ENCODE results near the gene LZTS2.

The LZTS2 gene

DNA sequence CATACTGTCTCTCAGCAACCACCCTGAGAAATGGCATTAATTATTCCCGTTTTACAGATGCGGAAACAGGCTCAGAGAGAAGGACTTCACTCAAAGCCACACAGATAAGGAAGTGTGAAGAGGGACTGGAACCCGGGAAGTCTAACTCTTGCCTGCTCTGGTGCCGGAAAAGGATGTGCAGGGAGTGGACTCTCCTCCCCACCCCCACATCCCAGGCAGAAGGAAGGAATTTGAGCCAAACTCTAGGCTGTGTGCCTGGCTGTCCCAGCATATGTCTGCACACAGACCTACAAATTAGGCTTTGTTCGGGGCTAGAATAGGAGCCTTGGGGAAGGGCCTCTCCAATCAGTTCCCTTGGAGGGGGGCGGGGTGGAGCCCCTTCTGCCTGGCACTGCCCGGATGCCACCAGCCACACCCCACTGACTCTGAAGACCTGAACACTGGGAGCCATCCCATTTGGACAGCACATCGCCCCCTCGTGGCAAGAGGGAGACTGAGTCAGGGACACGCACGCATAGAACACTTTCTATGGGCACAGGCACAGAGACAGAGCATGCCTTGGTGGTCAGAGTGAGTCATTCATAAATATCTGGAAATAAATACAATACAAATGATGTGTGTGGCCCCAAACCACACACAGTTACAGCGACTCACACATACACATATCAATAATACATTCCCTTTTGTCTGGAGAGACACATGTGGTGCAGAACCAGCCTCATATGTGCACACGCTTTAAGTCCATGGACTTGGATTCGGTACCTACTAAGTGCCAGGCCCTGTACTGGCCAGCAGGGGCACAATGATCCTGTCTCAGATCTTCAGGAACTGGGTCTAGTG lies 13.1 kb downstream of the LZTS2 start (continued):
- no peak for TF ChIP-seq ZNF324 (tag by site-specific recombination; IDR thresholded peaks at IDR 0.05)
- TF ChIP-seq ZSCAN23 (tag by site-specific recombination; IDR thresholded peaks at IDR 0.05), result no peak
- TF ChIP-seq, protein P1, sequence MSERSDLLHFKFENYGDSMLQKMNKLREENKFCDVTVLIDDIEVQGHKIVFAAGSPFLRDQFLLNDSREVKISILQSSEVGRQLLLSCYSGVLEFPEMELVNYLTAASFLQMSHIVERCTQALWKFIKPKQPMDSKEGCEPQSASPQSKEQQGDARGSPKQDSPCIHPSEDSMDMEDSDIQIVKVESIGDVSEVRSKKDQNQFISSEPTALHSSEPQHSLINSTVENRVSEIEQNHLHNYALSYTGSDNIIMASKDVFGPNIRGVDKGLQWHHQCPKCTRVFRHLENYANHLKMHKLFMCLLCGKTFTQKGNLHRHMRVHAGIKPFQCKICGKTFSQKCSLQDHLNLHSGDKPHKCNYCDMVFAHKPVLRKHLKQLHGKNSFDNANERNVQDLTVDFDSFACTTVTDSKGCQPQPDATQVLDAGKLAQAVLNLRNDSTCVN (tag by site-specific recombination; optimal IDR thresholded peaks at IDR 0.05), result peak; percentile 15
- TF ChIP-seq, protein P2, sequence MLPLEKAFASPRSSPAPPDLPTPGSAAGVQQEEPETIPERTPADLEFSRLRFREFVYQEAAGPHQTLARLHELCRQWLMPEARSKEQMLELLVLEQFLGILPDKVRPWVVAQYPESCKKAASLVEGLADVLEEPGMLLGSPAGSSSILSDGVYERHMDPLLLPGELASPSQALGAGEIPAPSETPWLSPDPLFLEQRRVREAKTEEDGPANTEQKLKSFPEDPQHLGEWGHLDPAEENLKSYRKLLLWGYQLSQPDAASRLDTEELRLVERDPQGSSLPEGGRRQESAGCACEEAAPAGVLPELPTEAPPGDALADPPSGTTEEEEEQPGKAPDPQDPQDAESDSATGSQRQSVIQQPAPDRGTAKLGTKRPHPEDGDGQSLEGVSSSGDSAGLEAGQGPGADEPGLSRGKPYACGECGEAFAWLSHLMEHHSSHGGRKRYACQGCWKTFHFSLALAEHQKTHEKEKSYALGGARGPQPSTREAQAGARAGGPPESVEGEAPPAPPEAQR (tag by site-specific recombination; IDR thresholded peaks at IDR 0.05), result no peak
- TF ChIP-seq REPIN1 (tag by site-specific recombination; IDR thresholded peaks at IDR 0.05; ENCODE audit: low read depth), result no peak
- no peak for TF ChIP-seq ZFP3 (tag by site-specific recombination; IDR thresholded peaks at IDR 0.05; ENCODE audit: low read depth)
- peak; percentile 90 for TF ChIP-seq ZNF341 (tag by site-specific recombination; IDR thresholded peaks at IDR 0.05; ENCODE audit: low read depth)
- TF ChIP-seq ZNF335 (tag by site-specific recombination; conservative IDR thresholded peaks at IDR 0.05), result peak; percentile 58
- TF ChIP-seq, protein P3, sequence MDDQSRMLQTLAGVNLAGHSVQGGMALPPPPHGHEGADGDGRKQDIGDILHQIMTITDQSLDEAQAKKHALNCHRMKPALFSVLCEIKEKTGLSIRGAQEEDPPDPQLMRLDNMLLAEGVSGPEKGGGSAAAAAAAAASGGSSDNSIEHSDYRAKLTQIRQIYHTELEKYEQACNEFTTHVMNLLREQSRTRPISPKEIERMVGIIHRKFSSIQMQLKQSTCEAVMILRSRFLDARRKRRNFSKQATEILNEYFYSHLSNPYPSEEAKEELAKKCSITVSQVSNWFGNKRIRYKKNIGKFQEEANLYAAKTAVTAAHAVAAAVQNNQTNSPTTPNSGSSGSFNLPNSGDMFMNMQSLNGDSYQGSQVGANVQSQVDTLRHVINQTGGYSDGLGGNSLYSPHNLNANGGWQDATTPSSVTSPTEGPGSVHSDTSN (CRISPR knock-in tag; IDR thresholded peaks at IDR 0.05), result no peak
- TF ChIP-seq ZNF473 (tag by site-specific recombination; IDR thresholded peaks at IDR 0.05), result no peak
- no peak for TF ChIP-seq ZNF114 (tag by site-specific recombination; IDR thresholded peaks at IDR 0.05)
- TF ChIP-seq, protein P4, sequence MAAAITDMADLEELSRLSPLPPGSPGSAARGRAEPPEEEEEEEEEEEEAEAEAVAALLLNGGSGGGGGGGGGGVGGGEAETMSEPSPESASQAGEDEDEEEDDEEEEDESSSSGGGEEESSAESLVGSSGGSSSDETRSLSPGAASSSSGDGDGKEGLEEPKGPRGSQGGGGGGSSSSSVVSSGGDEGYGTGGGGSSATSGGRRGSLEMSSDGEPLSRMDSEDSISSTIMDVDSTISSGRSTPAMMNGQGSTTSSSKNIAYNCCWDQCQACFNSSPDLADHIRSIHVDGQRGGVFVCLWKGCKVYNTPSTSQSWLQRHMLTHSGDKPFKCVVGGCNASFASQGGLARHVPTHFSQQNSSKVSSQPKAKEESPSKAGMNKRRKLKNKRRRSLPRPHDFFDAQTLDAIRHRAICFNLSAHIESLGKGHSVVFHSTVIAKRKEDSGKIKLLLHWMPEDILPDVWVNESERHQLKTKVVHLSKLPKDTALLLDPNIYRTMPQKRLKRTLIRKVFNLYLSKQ (tag by site-specific recombination; IDR thresholded peaks at IDR 0.05; ENCODE audit: borderline replicate concordance), result no peak
- TF ChIP-seq, protein P5, sequence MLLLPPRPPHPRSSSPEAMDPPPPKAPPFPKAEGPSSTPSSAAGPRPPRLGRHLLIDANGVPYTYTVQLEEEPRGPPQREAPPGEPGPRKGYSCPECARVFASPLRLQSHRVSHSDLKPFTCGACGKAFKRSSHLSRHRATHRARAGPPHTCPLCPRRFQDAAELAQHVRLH (tag by site-specific recombination; IDR thresholded peaks at IDR 0.05), result peak; percentile 25; the same call in 1 of the 2 replicates
- no peak for TF ChIP-seq TCF7L2 (IDR thresholded peaks at IDR 0.05; ENCODE audit: borderline replicate concordance, low read depth, low read length)
- no peak for TF ChIP-seq ZNF394 (tag by site-specific recombination; IDR thresholded peaks at IDR 0.05; ENCODE audit: borderline replicate concordance)
- TF ChIP-seq ZNF530 (tag by site-specific recombination; IDR thresholded peaks at IDR 0.05; ENCODE audit: low read depth), result no peak
- TF ChIP-seq, protein P6, sequence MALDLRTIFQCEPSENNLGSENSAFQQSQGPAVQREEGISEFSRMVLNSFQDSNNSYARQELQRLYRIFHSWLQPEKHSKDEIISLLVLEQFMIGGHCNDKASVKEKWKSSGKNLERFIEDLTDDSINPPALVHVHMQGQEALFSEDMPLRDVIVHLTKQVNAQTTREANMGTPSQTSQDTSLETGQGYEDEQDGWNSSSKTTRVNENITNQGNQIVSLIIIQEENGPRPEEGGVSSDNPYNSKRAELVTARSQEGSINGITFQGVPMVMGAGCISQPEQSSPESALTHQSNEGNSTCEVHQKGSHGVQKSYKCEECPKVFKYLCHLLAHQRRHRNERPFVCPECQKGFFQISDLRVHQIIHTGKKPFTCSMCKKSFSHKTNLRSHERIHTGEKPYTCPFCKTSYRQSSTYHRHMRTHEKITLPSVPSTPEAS (tag by site-specific recombination; IDR thresholded peaks at IDR 0.05), result no peak
- TF ChIP-seq KLF16 (tag by site-specific recombination; IDR thresholded peaks at IDR 0.05), result peak; percentile 60; the same call in 1 of the 2 replicates
- TF ChIP-seq, protein P7, sequence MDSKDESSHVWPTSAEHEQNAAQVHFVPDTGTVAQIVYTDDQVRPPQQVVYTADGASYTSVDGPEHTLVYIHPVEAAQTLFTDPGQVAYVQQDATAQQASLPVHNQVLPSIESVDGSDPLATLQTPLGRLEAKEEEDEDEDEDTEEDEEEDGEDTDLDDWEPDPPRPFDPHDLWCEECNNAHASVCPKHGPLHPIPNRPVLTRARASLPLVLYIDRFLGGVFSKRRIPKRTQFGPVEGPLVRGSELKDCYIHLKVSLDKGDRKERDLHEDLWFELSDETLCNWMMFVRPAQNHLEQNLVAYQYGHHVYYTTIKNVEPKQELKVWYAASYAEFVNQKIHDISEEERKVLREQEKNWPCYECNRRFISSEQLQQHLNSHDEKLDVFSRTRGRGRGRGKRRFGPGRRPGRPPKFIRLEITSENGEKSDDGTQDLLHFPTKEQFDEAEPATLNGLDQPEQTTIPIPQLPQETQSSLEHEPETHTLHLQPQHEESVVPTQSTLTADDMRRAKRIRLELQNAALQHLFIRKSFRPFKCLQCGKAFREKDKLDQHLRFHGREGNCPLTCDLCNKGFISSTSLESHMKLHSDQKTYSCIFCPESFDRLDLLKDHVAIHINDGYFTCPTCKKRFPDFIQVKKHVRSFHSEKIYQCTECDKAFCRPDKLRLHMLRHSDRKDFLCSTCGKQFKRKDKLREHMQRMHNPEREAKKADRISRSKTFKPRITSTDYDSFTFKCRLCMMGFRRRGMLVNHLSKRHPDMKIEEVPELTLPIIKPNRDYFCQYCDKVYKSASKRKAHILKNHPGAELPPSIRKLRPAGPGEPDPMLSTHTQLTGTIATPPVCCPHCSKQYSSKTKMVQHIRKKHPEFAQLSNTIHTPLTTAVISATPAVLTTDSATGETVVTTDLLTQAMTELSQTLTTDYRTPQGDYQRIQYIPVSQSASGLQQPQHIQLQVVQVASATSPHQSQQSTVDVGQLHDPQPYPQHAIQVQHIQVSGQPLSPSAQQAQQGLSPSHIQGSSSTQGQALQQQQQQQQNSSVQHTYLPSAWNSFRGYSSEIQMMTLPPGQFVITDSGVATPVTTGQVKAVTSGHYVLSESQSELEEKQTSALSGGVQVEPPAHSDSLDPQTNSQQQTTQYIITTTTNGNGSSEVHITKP (tag by site-specific recombination; IDR thresholded peaks at IDR 0.05), result peak; percentile 50; the same call in 1 of the 2 replicates
- 0 out of 2 replicates have a peak, but pooled peaks have one; percentile 14 for TF ChIP-seq ZNF843 (tag by site-specific recombination; IDR thresholded peaks at IDR 0.05)
- no peak for TF ChIP-seq ZFP41 (tag by site-specific recombination; IDR thresholded peaks at IDR 0.05; ENCODE audit: borderline replicate concordance)
- peak; percentile 70; the same call in 1 of the 2 replicates for TF ChIP-seq ZNF600 (tag by site-specific recombination; IDR thresholded peaks at IDR 0.05)
- peak; percentile 74; the same call in 1 of the 2 replicates for TF ChIP-seq ZNF561 (tag by site-specific recombination; IDR thresholded peaks at IDR 0.05; ENCODE audit: borderline replicate concordance)
- no peak for TF ChIP-seq BCL11B (tag by site-specific recombination; IDR thresholded peaks at IDR 0.05; ENCODE audit: low read depth)
